K562 (cell line): ENCODE results near the gene ARHGEF3. TPM values are rescaled to one million over a fixed set of nuclear protein-coding genes. Genes with fewer than 3 reads are reported as not detected.

Experiments used
- ATAC-seq: fragments of 200-7000 bp; cut with Tn5 transposase; 3 replicates; pipeline ENCODE4 v1.9.1; 2020; ENCODE audit warnings: moderate library complexity
- BruUV-seq: library from RNA; stranded (reverse); fragments of 400-500 nt; replicated peaks from 2 replicates; lab custom pipeline; 2021; lab: Mats Ljungman, UMichigan
- CTCF ChIA-PET: fragments of 300-600 bp; formaldehyde crosslinking; extraction: SDS; loops from one replicate; lab custom pipeline; 2021; ENCODE audit warnings: low intra/inter-chr PET ratio; lab: Yijun Ruan, JAX
- POLR2A ChIA-PET: fragments of 300-600, 350-650 bp; sonication (Branson Sonifier 250); formaldehyde crosslinking; extraction: SDS; loops from one replicate; lab custom pipeline; 2021; ENCODE audit warnings: antibody characterized with exemption, inconsistent platforms; lab: Yijun Ruan, JAX
- DNase-seq, 4 experiments: peaks; one replicate each; pipeline versions ENCODE4 v3.0.0 to v3.0.0-alpha.2; 2011 to 2018; ENCODE audit warnings: low spot score in 3 of 4, mixed read lengths in 3 of 4; ENCODE audit errors: extremely low read depth in 1 of 4
- FAIRE-seq: peaks from 2 replicates; lab custom pipeline; 2011; peaks lifted over from hg19 to GRCh38; lab: Jason Lieb, UNC
- H2AFZ ChIP-seq: 2 replicates; pipeline ENCODE4 v1.6.0; 2011; ENCODE audit warnings: low read depth, low read length, control low read depth, inconsistent platforms
- H3K27ac ChIP-seq: fragments of 200-600 bp; 3 replicates; pipeline ENCODE4 v1.8.0; 2011; ENCODE audit warnings: low read depth, mild to moderate bottlenecking, control low read depth, inconsistent platforms, low read length, moderate library complexity, mixed read lengths; ENCODE audit errors: extremely low read depth
- H3K27me3 ChIP-seq, 2 experiments: fragments of 300-600 bp in 1 of 2; 2 replicates in 1 of 2; 3 replicates in 1 of 2; pipeline versions ENCODE4 v1.6.0 to v1.8.0; 2011; ENCODE audit warnings: inconsistent platforms in 2 of 2, low read length in 2 of 2, mild to moderate bottlenecking in 1 of 2, mixed read lengths in 1 of 2, moderate library complexity in 1 of 2; ENCODE audit not compliant: control insufficient read depth in 2 of 2, insufficient read depth in 2 of 2
- H3K36me3 ChIP-seq: fragments of 300-600 bp; 3 replicates; pipeline ENCODE4 v1.8.0; 2011; ENCODE audit warnings: mild to moderate bottlenecking, low read length, inconsistent platforms; ENCODE audit not compliant: control insufficient read depth, insufficient read depth
- H3K4me1 ChIP-seq, 2 experiments: fragments of 200-600 bp in 1 of 2; replicated peaks in 1 of 2; 2 replicates in 1 of 2; 3 replicates in 1 of 2; pipeline versions ENCODE4 v1.5.1 to v1.8.0; 2011; ENCODE audit warnings: inconsistent platforms in 2 of 2, low read length in 2 of 2, mild to moderate bottlenecking in 1 of 2, mixed read lengths in 1 of 2, moderate library complexity in 1 of 2; ENCODE audit not compliant: control insufficient read depth in 2 of 2, insufficient read depth in 2 of 2
- H3K4me2 ChIP-seq: 2 replicates; pipeline ENCODE4 v1.6.1; 2011; ENCODE audit warnings: low read length, control low read depth, inconsistent platforms, mixed read lengths; ENCODE audit not compliant: insufficient read depth
- H3K4me3 ChIP-seq: fragments of 200-600 bp; sonication (generic), shearing (Covaris generic); 2 replicates; pipeline ENCODE4 v1.5.1; 2016; ENCODE audit warnings: control low read depth, inconsistent platforms
- H3K79me2 ChIP-seq: fragments of 200-600 bp; 3 replicates; pipeline ENCODE4 v1.8.0; 2011; ENCODE audit warnings: low read length, inconsistent platforms; ENCODE audit not compliant: control insufficient read depth, insufficient read depth
- H3K9ac ChIP-seq, 2 experiments: 2 replicates each; pipeline versions ENCODE4 v1.6.0 to v1.6.1; 2011; ENCODE audit warnings: low read depth in 2 of 2, low read length in 2 of 2, control low read depth in 1 of 2, inconsistent platforms in 1 of 2, mild to moderate bottlenecking in 1 of 2, mixed read lengths in 1 of 2; ENCODE audit not compliant: insufficient read depth in 1 of 2
- H3K9me1 ChIP-seq: one replicate; pipeline ENCODE4 v1.6.0; 2011; ENCODE audit warnings: inconsistent platforms, mild to moderate bottlenecking, low read length, moderate library complexity; ENCODE audit not compliant: control insufficient read depth, insufficient read depth
- H3K9me3 ChIP-seq: replicated peaks from 2 replicates; pipeline ENCODE4 v1.5.1; 2011; ENCODE audit warnings: low read depth, low read length, inconsistent platforms; ENCODE audit not compliant: control insufficient read depth, insufficient read depth
- H4K20me1 ChIP-seq: replicated peaks from 2 replicates; pipeline ENCODE4 v1.6.1; 2011; ENCODE audit warnings: low read length, inconsistent platforms, mixed read lengths; ENCODE audit not compliant: control insufficient read depth, insufficient read depth
- ATF3 ChIP-seq, 2 experiments: fragments of 450-650 bp in 1 of 2; sonication (generic) in 1 of 2; formaldehyde crosslinking in 1 of 2; IDR thresholded peaks in 1 of 2; conservative IDR thresholded peaks in 1 of 2; 2 replicates each; pipeline versions ENCODE4 v1.6.1 to v1.8.1; 2016 to 2023; ENCODE audit warnings: mild to moderate bottlenecking in 2 of 2, moderate library complexity in 2 of 2, inconsistent platforms in 1 of 2, missing genetic modification reagents in 1 of 2
- FOSL1 ChIP-seq: fragments of 200-800 bp; sonication (Bioruptor generic); conservative IDR thresholded peaks from 2 replicates; pipeline ENCODE4 v1.6.1; 2016; ENCODE audit warnings: missing genetic modification characterization, missing compliant biosample characterization
- KDM1A ChIP-seq, 2 experiments: fragments of 450-650 bp; IDR thresholded peaks; 2 replicates each; pipeline ENCODE4 v1.6.1; 2016; ENCODE audit warnings: mild to moderate bottlenecking in 2 of 2
- KLF10 ChIP-seq: fragments of 250-450 bp; sonication (Bioruptor Pico); IDR thresholded peaks from 2 replicates; pipeline ENCODE4 v1.6.1; 2021; ENCODE audit warnings: matching md5 sums
- NFATC3 ChIP-seq: fragments of 450-650 bp; IDR thresholded peaks from 2 replicates; pipeline ENCODE4 v1.6.1; 2017; ENCODE audit warnings: mild to moderate bottlenecking
- POLR3A ChIP-seq: IDR thresholded peaks from 2 replicates; pipeline ENCODE4 v1.6.1; 2011; ENCODE audit warnings: borderline replicate concordance, mild to moderate bottlenecking, moderate library complexity; ENCODE audit not compliant: insufficient read length, insufficient read depth; ENCODE audit errors: extremely low read depth
- RHOXF2B ChIP-seq: fragments of 250-450 bp; sonication (Bioruptor Pico); conservative IDR thresholded peaks from 2 replicates; pipeline ENCODE4 v1.5.1; 2021
- SMARCE1 ChIP-seq: fragments of 450-650 bp; IDR thresholded peaks from 2 replicates; pipeline ENCODE4 v1.7.1; 2016; ENCODE audit warnings: mild to moderate bottlenecking
- SNIP1 ChIP-seq: fragments of 450-650 bp; IDR thresholded peaks from 2 replicates; pipeline ENCODE4 v1.7.1; 2017; ENCODE audit warnings: low read depth, mild to moderate bottlenecking
- U2AF1 ChIP-seq: fragments of 200-400 bp; formaldehyde crosslinking; optimal IDR thresholded peaks from 2 replicates; pipeline ENCODE3; 2017; ENCODE audit warnings: mild to moderate bottlenecking, low read depth, low read length, moderate library complexity
- ZNF134 ChIP-seq: fragments of 250-450 bp; sonication (Bioruptor Pico); conservative IDR thresholded peaks from 2 replicates; pipeline ENCODE4 v1.4.0; 2020
- ZNF165 ChIP-seq: fragments of 250-450 bp; sonication (Bioruptor Pico); IDR thresholded peaks from 2 replicates; pipeline ENCODE4 v1.4.0; 2020; ENCODE audit warnings: borderline replicate concordance
- ZNF274 ChIP-seq: IDR thresholded peaks from 2 replicates; pipeline ENCODE4 v1.6.1; 2011; ENCODE audit warnings: low read depth, mild to moderate bottlenecking, low read length, moderate library complexity, borderline replicate concordance
- WGBS: fragments of 100-300 bp; shearing (Covaris generic); methylation state at CpG from one replicate; pipeline ENCODE4 v1.1.6; 2016; ENCODE audit warnings: low coverage, mixed read lengths; ENCODE audit not compliant: insufficient coverage; ENCODE audit errors: missing lambda C conversion rate; 5-methylcytosine and 5-hydroxymethylcytosine counted together
- in situ Hi-C: fragments of 300-500 bp; cut with MboI; formaldehyde crosslinking; loops from 4 replicates; pipeline ENCODE4 v1.15.0; 2018; ENCODE audit warnings: inconsistent platforms, mixed read lengths
- intact Hi-C: fragments of 100-400 bp; cut with micrococcal nuclease; formaldehyde crosslinking; loops from 2 replicates; pipeline ENCODE4 v1.14.2; 2022
- polyA plus RNA-seq, 8 experiments: library from polyadenylated mRNA; depleted of rRNA in 4 of 8; stranded (reverse) in 5 of 8; unstranded in 3 of 8; fragments of >200 nt; fragmentation: Nextera tagmentation in 2 of 8; fragmentation: Illumina TruSeq in 1 of 8; extraction: Ambion mirVana in 2 of 8; extraction: Trizol in 1 of 8; gene quantifications; 2 replicates each; pipeline versions ENCODE4 v1.2.1 to v1.2.3, GENCODE V29; 2011 to 2014; ENCODE audit warnings: inconsistent platforms in 1 of 8, missing spikeins in 1 of 8
- total RNA-seq, 7 experiments: library from RNA; depleted of rRNA in 6 of 7; stranded (reverse); fragments of >200 nt in 6 of 7; fragmentation: Illumina TruSeq in 2 of 7; extraction: Trizol in 2 of 7; gene quantifications; 2 replicates each; pipeline versions ENCODE4 v1.2.1 to v1.2.3, GENCODE V29; 2011 to 2021; ENCODE audit warnings: low replicate concordance in 1 of 7
- TF ChIP-seq, protein P1 (sequence below): fragments of 450-650 bp; formaldehyde crosslinking; IDR thresholded peaks from 2 replicates; pipeline ENCODE4 v1.4.0; 2022; ENCODE audit warnings: missing genetic modification characterization
- TF ChIP-seq, protein P2 (sequence below): fragments of 250-450 bp; sonication (Bioruptor Pico); IDR thresholded peaks from 2 replicates; pipeline ENCODE4 v1.9.0; 2021; ENCODE audit warnings: mild to moderate bottlenecking

ARHGEF3 gene
- total and polyA plus RNA-seq, 9 of the 15 experiments (the other 6 are each of a cell fraction or from before 2014, with no cell fraction given): 0.77 to 2.7 (median 1.4) TPM

- H3K9me1 ChIP-seq: no peaks in the 10 kb centered on the region
- no peak overlapping the region for H3K27ac ChIP-seq
- intact Hi-C loops (no loop called here), in situ Hi-C loops (no loop called here)
- POLR2A ChIA-PET: interaction anchor here (1.2 kb wide), 1 partner anchor 38 kb away, joined by 3 read pairs; no protein-coding TSS in a partner anchor
- H3K4me2 ChIP-seq: no peak overlapping the region
- H2AFZ ChIP-seq: no peak overlapping the region
- H3K9ac ChIP-seq: no peak overlapping the region
- no TSS peak for BruUV-seq
- DNase-seq (no peak), FAIRE-seq (no peak)
- peak in 1 of 2 experiments; percentile 45; a peak in 2 of 4 replicates for TF ChIP-seq KDM1A (IDR thresholded peaks at IDR 0.05)
- TF ChIP-seq KLF10 (CRISPR knock-in tag): no peak
- no peak for TF ChIP-seq RHOXF2B (CRISPR knock-in tag)
- TF ChIP-seq POLR3A: no peak
- TF ChIP-seq, protein P1, sequence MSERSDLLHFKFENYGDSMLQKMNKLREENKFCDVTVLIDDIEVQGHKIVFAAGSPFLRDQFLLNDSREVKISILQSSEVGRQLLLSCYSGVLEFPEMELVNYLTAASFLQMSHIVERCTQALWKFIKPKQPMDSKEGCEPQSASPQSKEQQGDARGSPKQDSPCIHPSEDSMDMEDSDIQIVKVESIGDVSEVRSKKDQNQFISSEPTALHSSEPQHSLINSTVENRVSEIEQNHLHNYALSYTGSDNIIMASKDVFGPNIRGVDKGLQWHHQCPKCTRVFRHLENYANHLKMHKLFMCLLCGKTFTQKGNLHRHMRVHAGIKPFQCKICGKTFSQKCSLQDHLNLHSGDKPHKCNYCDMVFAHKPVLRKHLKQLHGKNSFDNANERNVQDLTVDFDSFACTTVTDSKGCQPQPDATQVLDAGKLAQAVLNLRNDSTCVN: no peak
- no peak for TF ChIP-seq ZNF165 (CRISPR knock-in tag)
- no peak for TF ChIP-seq ZNF134 (CRISPR knock-in tag)
- no peak for TF ChIP-seq ZNF274
- TF ChIP-seq ATF3 (IDR thresholded peaks at IDR 0.05): peak; percentile 45; the same call in 1 of the 2 replicates
- TF ChIP-seq ATF3 (CRISPR knock-in tag; conservative IDR thresholded peaks at IDR 0.05): no peak
- TF ChIP-seq U2AF1: no peak
- no peak for TF ChIP-seq SNIP1
- peak; percentile 36; the same call in 1 of the 2 replicates for TF ChIP-seq FOSL1
- no peak for TF ChIP-seq NFATC3
- TF ChIP-seq SMARCE1: no peak
- TF ChIP-seq, protein P2, sequence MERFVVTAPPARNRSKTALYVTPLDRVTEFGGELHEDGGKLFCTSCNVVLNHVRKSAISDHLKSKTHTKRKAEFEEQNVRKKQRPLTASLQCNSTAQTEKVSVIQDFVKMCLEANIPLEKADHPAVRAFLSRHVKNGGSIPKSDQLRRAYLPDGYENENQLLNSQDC (CRISPR knock-in tag): no peak
- TF ChIP-seq, all 486 proteins: peak for 3
- WGBS: 0% methylated on average over 5 of the region's 5 CpGs
- Histone ChIP-seq H3K4me1 (no peaks in the 10 kb centered on the region), H4K20me1 (no peaks in the 10 kb centered on the region), H3K9me3 (no peaks in the 10 kb centered on the region), H3K36me3 (no peaks in the 10 kb centered on the region), H3K27me3 (peaks cover 0 to 8% of the 10 kb centered on the region in 2 experiments; a peak in 2 of 5 replicates), H3K79me2 (no peaks in the 10 kb centered on the region), H3K4me3 (no peak overlapping the region)
- CTCF ChIA-PET: no interaction called here
- ATAC-seq: no peak
These were observed 25.3 kb upstream of the ARHGEF3 start for GRCh38 chr3:56826831-56827722.
